Measurements from ENCODE around the gene NDUFB10. TPM values are rescaled to one million over a fixed set of nuclear protein-coding genes. Genes with fewer than 3 reads are reported as not detected.

The NDUFB10 gene
- total RNA-seq, 1 donor = 138 TPM

DNA sequence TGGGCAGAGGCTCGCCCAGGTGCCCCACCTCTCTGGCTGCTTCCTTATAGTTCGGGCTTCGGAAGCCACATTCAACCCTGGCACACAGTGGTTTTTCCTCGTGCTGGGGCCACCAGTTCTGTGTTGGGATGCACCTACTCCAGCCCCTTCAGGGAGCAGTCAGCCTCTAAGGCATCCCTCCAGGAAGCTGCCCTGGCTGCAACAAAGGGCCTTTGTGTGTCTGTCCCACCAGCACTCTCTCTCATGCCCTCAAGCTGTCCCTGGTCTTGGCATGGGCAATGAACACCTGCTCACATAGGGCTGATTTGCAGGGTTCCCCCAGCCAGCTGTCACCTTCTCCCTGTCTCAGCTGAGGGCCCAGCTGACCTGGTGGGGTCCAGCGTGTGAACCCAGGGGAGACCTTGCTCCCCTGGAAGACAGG is 22.7 kb downstream of the NDUFB10 start:
- DNase-seq (ENCODE audit: low read depth in 2 of 3, low spot score in 2 of 3) = no peak

GRCh38 chr16:1982991-1983543 is 23.7 kb downstream of the NDUFB10 start:
- DNase-seq (ENCODE audit: low read depth in 2 of 3, low spot score in 2 of 3) = no peak

DNA sequence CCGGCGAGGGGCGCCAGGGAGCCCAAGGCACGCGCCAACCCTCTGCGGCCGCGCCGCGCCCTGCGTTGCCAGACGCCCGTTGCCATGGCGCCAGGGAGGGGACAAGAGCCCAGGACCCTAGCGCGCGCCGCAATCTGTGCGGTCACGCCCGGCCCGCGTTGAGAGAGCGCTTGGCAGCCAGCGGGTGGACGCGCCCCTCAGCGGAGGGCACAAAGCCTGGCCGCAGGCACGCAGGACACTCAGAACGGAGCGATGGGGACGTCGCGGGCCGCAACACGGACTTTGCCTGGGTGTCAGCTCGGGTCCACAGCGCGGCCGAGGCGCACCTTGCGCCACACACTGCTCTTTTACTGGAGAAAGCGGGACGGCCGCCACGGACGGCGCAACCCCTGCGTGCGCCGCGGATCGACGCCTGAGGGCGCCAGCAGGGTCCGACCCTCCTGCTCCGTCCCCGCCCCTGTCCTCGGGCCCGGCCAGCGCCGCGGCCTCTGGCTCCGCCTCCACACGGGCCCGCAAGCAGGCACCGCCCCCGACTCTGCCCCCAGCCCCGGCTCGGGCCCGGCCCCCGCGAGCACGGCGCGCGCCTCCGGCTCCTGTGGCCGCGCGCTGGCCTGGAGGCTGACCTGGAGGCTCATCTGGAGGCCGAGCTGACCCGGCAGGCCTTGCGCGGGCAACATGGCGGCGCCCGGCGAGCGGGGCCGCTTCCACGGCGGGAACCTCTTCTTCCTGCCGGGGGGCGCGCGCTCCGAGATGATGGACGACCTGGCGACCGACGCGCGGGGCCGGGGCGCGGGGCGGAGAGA is 24.4 kb downstream of the NDUFB10 start, which contains the start of gene GFER:
Gene GFER (plus strand): TSS at position 650 of the 803 bp plus-strand sequence. CDS start 26 bp downstream, at position 676.
- peak in 2 of 3 donors; percentile 73 to 80 for DNase-seq (ENCODE audit: low read depth in 2 of 3, low spot score in 2 of 3)

GRCh38 chr16:1984347-1985225 is 25.2 kb downstream of the NDUFB10 start:
- DNase-seq (ENCODE audit: low read depth in 2 of 3, low spot score in 2 of 3) = no peak

DNA sequence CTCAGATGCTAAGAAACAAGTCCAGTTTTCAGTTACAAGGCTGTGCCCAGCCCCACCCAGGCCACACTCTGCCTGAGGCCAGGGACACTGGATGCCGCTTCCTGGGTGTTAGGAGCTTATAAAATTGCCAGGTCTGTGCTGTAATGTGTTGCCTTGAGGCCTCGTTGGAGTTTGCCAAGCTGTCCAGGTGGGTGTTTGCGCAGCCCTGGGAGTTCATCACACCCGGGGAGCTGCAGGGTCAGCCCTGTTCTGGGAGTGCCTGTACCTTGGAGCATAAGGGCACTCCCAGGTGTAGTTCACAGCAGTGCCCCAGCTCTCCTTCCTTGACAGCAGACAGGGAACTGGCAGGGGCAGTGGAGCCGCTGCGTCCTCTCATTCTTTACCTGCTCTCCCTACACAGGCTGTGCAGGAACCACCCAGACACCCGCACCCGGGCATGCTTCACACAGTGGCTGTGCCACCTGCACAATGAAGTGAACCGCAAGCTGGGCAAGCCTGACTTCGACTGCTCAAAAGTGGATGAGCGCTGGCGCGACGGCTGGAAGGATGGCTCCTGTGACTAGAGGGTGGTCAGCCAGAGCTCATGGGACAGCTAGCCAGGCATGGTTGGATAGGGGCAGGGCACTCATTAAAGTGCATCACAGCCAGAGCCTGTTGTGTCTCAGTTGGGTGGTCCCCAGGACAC is 26.3 kb downstream of the NDUFB10 start:
- DNase-seq (ENCODE audit: low read depth in 2 of 3, low spot score in 2 of 3) = no peak

DNA sequence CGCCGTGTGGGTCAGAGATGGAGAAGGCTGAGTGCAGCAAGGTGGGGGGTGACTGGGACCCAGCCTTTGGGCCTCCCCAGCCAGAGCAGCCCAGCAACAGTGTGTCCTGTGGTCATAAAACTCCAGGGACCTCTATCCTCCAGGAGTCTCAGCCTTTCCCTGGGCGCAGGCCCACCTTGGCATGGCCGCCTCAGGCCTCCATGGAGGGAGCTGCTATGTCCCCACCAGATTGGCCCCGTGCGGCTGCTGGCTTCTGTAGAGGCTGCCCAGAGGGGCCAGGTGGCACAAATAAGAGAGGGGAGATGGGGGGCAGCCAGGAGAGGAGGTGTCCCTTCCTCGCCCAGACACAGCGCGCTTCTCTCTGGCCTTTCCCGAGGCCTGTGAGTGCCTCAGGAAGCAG is 27.9 kb downstream of the NDUFB10 start:
- no peak for DNase-seq (ENCODE audit: low read depth in 2 of 3, low spot score in 2 of 3)

GRCh38 chr16:1989209-1990100 is 30.1 kb downstream of the NDUFB10 start, which contains the start of gene SYNGR3:
Gene SYNGR3 (plus strand): TSS chr16:1989970. CDS start chr16:1990103, 133 bp downstream.
- DNase-seq (ENCODE audit: low read depth in 2 of 3, low spot score in 2 of 3) = no peak

DNA sequence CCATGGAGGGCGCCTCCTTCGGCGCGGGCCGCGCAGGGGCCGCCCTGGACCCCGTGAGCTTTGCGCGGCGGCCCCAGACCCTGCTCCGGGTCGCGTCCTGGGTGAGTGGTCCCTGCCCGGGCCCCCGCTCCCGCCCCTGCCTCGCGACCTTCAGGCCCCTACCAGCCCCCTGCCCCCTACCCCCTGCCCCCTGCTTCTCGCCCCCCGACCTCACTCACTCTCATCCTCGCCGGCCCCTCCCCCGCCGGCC is 30.7 kb downstream of the NDUFB10 start:
- no peak for DNase-seq (ENCODE audit: low read depth in 2 of 3, low spot score in 2 of 3)

DNA sequence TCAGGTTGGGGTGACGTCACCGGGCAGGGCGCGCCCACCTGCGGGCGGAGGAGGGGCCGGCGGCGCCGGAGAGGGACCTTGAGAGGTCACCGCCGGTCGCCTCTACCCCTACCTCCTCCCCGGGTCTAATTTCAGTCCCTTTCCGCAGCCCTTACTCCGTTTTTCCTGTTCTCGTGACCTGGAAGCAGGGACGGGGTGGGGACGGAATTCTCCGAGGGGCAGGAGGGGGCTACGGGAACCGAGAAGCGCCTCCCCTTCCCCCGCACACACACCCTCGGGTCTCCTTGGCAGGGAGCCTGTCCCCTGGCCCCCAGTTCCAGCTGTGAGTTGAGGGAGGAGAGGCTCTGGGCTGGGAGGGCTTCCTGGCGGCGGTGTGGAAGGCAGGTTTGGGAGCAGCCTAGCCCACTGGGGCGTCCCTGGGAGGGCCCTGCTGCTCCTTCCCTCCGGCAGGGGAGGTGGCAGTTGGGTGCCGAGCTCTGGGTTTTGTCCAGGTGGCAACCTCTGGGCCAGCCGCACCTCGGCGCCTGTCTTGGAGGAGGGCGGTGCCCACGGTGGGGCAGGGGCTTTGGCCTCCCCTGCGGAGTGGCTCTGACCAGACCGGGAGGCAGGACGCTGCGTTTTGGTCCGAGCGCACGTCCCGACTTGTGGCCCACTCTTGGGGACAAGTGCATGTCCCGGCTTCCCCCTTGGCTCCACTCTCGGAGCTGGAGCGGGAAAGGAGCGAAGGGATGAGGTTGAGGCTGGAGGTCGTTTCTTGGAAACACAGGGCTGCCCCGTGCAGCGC is 31.2 kb downstream of the NDUFB10 start:
- DNase-seq (ENCODE audit: low read depth in 2 of 3, low spot score in 2 of 3) = no peak

DNA sequence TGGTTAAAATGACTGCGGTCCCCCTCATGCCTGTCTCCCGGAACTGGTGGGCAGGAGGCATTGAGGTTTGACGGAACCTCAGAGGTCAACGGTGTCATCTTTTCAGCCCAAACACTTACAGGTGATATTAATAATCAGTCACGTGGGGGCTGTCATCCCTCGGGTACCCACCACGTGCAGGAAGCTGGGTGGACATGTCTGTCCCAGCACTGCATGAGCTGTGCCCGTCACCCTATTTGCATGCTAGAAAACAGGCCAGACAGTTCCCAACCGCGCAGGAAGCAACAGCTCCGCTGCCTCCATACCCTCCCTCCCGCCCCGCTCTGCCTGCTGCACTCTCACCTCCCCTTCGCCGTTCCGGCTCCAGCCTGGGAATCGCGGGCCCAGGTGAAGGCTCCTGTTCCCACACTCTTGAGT is 31.8 kb downstream of the NDUFB10 start:
- DNase-seq (ENCODE audit: low read depth in 2 of 3, low spot score in 2 of 3) = peak in 1 of 3 donors; percentile 32

DNA sequence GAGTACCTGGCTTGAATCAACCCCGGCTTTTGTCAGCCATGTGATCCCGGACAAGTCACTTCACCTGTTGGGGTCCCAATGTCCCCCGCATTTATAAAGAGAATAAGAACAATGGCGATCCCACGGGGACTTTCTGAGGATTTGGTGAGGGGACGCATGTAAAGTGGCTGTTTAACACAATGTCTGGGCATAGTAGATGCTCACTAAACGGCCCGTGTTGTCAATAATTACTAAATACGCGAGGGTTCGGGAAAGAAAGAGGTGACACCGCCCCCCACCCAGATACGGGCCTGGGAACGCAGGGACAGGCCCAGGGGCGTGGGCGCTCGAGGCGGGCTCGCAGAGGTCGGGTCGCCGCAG is 32.2 kb downstream of the NDUFB10 start:
- no peak for DNase-seq (ENCODE audit: low read depth in 2 of 3, low spot score in 2 of 3)

DNA sequence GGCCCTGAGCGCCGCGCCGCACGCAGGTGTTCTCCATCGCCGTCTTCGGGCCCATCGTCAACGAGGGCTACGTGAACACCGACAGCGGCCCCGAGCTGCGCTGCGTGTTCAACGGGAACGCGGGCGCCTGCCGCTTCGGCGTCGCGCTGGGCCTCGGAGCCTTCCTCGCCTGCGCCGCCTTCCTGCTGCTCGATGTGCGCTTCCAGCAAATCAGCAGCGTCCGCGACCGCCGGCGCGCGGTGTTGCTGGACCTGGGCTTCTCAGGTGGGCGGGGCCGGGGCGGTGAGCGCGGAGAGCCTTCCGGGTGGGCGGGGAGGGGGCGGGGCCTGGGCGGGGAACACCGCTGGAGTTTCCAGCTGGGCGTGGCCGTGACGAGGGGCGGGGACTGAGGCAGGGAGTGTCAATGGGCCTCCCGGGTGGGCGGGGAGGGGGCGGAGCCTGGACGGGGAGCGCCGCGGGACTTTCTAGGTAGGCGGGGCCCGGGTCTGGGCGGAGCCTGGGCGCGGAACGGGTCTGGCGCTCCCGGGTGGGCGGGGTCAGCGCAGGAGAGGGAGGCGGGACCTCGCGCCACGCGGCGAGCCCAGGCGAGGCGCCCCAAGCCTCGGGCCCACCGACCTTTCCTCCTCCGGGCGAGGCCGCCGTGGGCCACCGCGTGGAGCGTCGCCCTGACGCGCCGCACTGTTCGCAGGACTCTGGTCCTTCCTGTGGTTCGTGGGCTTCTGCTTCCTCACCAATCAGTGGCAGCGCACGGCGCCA is 32.8 kb downstream of the NDUFB10 start:
- DNase-seq (ENCODE audit: low read depth in 2 of 3, low spot score in 2 of 3) = peak; percentile 94 to 97 (median 96)

GRCh38 chr16:1992704-1993317 is 33.5 kb downstream of the NDUFB10 start:
- DNase-seq (ENCODE audit: low read depth in 2 of 3, low spot score in 2 of 3) = no peak

DNA sequence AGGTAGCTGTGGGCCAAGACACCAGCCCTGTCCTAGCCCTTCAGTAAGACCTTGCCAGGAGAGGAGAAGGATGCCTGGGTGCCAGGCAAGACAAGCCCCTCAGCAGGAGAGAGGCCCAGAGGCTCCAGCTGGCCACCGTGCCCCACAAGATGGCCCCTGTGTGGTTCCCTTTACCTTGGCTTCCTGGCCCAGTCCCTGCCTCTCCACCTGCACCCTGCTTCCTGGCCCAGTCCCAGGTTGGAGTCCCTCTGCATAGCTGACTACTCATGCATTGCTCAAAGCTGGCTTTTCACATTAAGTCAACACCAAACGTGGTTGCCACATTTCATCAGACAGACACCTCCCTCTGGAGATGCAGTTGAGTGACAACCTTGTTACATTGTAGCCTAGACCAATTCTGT is 34.4 kb downstream of the NDUFB10 start:
- no peak for DNase-seq (ENCODE audit: low read depth in 2 of 3, low spot score in 2 of 3)

DNA sequence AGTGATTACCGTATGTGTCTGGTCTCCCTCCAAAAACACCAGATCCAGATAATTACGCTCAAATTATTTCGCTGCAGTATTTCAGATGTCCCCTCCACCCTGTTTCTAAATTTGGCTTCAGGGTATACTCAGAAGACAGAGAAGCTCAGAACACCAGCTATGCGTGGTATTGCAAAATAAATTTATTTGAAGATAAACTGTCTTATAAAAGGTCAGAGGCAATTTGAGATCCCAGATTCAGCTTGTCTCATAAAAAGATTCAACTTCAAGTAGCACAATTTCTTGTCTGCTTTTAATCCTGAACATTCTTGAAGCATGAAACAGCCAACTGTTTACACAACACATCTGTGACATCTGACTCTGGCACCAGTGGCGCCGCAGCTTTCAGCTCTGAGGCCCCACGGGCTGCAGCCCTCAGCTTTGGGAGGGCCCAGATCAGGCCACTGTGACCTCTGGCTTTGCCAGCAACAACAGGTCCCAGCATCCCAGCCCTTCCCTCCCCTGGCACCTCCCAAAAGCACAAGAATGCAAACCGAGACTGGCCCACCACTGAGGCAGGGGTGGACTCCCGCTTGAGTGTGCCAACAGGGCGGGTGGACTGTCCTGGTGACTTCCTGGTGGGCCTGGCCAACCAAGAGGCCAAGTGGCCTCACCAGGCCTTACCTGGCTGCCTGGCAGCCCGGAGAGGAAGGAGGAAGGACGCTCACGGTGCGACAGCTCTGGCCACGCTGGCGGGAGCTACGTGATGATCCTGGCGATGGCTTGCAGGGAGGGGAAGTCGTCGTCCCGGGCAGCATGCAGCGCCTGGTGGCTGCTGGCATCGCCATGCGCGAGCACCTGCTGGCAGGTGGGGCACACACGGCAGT is 38.4 kb downstream of the NDUFB10 start:
- no peak for DNase-seq (ENCODE audit: low read depth in 2 of 3, low spot score in 2 of 3)

GRCh38 chr16:1998360-1998835 is 39.1 kb downstream of the NDUFB10 start:
- no peak for DNase-seq (ENCODE audit: low read depth in 2 of 3, low spot score in 2 of 3)

Measured in hematopoietic multipotent progenitor cell (in vitro differentiated cells).